Parathyroid adenoma (tissue), 2 donors: ENCODE data around the gene IGLON5.

ENCODE experiments used
- H2AFZ ChIP-seq: fragments of 300-600 bp; sonication (generic); one replicate; pipeline ENCODE4 v1.7.0; 2017; ENCODE audit warnings: antibody characterized with exemption, mild to moderate bottlenecking
- H3K27ac ChIP-seq: fragments of 300-600 bp; sonication (generic); one replicate; pipeline ENCODE4 v1.7.0; 2017
- H3K27me3 ChIP-seq: fragments of 300-600 bp; sonication (generic); one replicate; pipeline ENCODE4 v1.7.0; 2017; ENCODE audit warnings: low read length; ENCODE audit not compliant: control insufficient read depth, insufficient read depth
- H3K36me3 ChIP-seq: fragments of 300-600 bp; sonication (generic); one replicate; pipeline ENCODE4 v1.7.0; 2017; ENCODE audit warnings: low read length; ENCODE audit not compliant: control insufficient read depth, insufficient read depth
- H3K4me1 ChIP-seq: fragments of 300-600 bp; sonication (generic); one replicate; pipeline ENCODE4 v1.7.0; 2017; ENCODE audit warnings: control low read depth
- H3K4me2 ChIP-seq: fragments of 300-600 bp; sonication (generic); one replicate; pipeline ENCODE4 v1.7.0; 2017; ENCODE audit warnings: low read length
- H3K4me3 ChIP-seq: fragments of 300-600 bp; sonication (generic); one replicate; pipeline ENCODE4 v1.7.0; 2017; ENCODE audit warnings: low read depth, low read length
- H3K79me2 ChIP-seq: fragments of 300-600 bp; sonication (generic); one replicate; pipeline ENCODE4 v1.7.0; 2017; ENCODE audit warnings: control low read depth
- H3K9ac ChIP-seq: fragments of 300-600 bp; sonication (generic); one replicate; pipeline ENCODE4 v1.7.0; 2017; ENCODE audit warnings: mild to moderate bottlenecking
- H3K9me3 ChIP-seq: fragments of 300-600 bp; sonication (generic); one replicate; pipeline ENCODE4 v1.7.0; 2017; ENCODE audit warnings: low read length; ENCODE audit not compliant: control insufficient read depth
- CTCF ChIP-seq: fragments of 300-600 bp; sonication (generic); IDR thresholded peaks from one replicate; pipeline ENCODE4 v1.7.0; 2017; ENCODE audit warnings: antibody characterized with exemption, mild to moderate bottlenecking
- donor health status: primary hyperparathyroidism.

IGLON5 gene

DNA sequence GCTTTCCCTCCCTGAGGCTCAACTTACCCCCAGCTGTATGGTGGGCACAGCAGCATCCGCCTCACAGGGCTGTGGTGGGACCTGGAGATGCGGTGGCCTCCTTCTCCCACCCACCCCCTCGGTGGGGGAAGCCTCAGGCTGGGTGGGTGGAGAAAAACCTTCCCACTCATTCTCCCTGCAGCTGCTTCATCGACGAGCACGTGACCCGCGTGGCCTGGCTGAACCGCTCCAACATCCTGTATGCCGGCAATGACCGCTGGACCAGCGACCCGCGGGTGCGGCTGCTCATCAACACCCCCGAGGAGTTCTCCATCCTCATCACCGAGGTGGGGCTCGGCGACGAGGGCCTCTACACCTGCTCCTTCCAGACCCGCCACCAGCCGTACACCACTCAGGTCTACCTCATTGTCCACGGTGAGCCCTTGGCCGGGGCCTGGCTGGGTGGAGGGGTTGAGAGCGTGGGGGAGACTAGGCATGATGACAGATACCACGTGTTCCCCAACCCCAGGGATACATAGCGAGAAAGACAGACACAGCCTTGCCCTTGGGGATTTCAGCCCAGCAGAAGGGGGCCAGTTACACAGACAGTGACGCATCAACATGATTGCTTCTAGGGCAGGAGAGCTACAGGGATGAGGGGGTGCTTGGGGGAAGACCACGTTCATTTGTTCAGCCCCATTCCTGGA, 12.2 kb downstream of the IGLON5 start:
- TF ChIP-seq CTCF, result no peak
- Histone ChIP-seq H2AFZ (no peak overlapping the region), H3K4me2 (no peak overlapping the region), H3K4me3 (no peak overlapping the region), H3K27ac (no peak overlapping the region), H3K27me3 (no peaks in the 10 kb centered on the region), H3K9ac (no peak overlapping the region), H3K79me2 (no peaks in the 10 kb centered on the region), H3K4me1 (peaks cover 12% of the 10 kb centered on the region), H3K9me3 (no peaks in the 10 kb centered on the region), H3K36me3 (no peaks in the 10 kb centered on the region)

GRCh38 chr19:51324167-51324481, 12.7 kb downstream of the IGLON5 start:
- H3K4me3 ChIP-seq, result no peak overlapping the region
- no peaks in the 10 kb centered on the region for H3K36me3 ChIP-seq
- no peak overlapping the region for H3K9ac ChIP-seq
- H3K27ac ChIP-seq, result no peak overlapping the region
- no peaks in the 10 kb centered on the region for H3K79me2 ChIP-seq
- no peak overlapping the region for H2AFZ ChIP-seq
- no peaks in the 10 kb centered on the region for H3K27me3 ChIP-seq
- H3K4me1 ChIP-seq, result peaks cover 12% of the 10 kb centered on the region
- H3K9me3 ChIP-seq, result no peaks in the 10 kb centered on the region
- TF ChIP-seq CTCF, result no peak
- no peak overlapping the region for H3K4me2 ChIP-seq

GRCh38 chr19:51325161-51325976, 13.9 kb downstream of the IGLON5 start:
- Histone ChIP-seq H3K9me3 (no peaks in the 10 kb centered on the region), H3K27me3 (no peaks in the 10 kb centered on the region), H3K9ac (no peak overlapping the region), H3K4me3 (no peak overlapping the region), H3K4me1 (peaks cover 4% of the 10 kb centered on the region), H3K79me2 (no peaks in the 10 kb centered on the region), H3K36me3 (no peaks in the 10 kb centered on the region), H3K27ac (no peak overlapping the region), H3K4me2 (no peak overlapping the region), H2AFZ (no peak overlapping the region)
- TF ChIP-seq CTCF, result no peak

- H3K27ac ChIP-seq, result no peak overlapping the region
- H3K79me2 ChIP-seq, result no peaks in the 10 kb centered on the region
- TF ChIP-seq CTCF, result no peak
- H3K9me3 ChIP-seq, result no peaks in the 10 kb centered on the region
- no peak overlapping the region for H3K9ac ChIP-seq
- H3K36me3 ChIP-seq, result no peaks in the 10 kb centered on the region
- H3K27me3 ChIP-seq, result no peaks in the 10 kb centered on the region
- no peak overlapping the region for H3K4me2 ChIP-seq
- peak overlapping the region; percentile 72 for H2AFZ ChIP-seq
- H3K4me1 ChIP-seq, result no peaks in the 10 kb centered on the region
- no peak overlapping the region for H3K4me3 ChIP-seq
Observed at GRCh38 chr19:51326216-51327065, 15.0 kb downstream of the IGLON5 start.
